HepG2 (cell line): ENCODE results near the gene ARRDC1. TPM values are rescaled to one million over a fixed set of nuclear protein-coding genes. Genes with fewer than 3 reads are reported as not detected.

Experiments used
- NFKB2 ChIP-seq: sonication (generic); formaldehyde crosslinking; IDR thresholded peaks from 2 replicates; pipeline ENCODE4 v1.4.0; 2020; ENCODE audit warnings: missing genetic modification reagents, borderline replicate concordance
- PHB2 ChIP-seq: fragments of 450-650 bp; IDR thresholded peaks from 2 replicates; pipeline ENCODE4 v1.6.1; 2018; ENCODE audit not compliant: partially characterized antibody
- SRY ChIP-seq: sonication (generic); formaldehyde crosslinking; IDR thresholded peaks from 2 replicates; pipeline ENCODE4 v1.8.0; 2022; ENCODE audit warnings: mild to moderate bottlenecking, missing genetic modification reagents
- U2AF1 ChIP-seq: fragments of 200-400 bp; formaldehyde crosslinking; optimal IDR thresholded peaks from 2 replicates; pipeline ENCODE3; 2017; ENCODE audit warnings: mild to moderate bottlenecking, low read depth, low read length
- ZNF136 ChIP-seq: sonication (generic); formaldehyde crosslinking; IDR thresholded peaks from 2 replicates; pipeline ENCODE4 v1.8.1; 2022; ENCODE audit warnings: low read depth, mild to moderate bottlenecking, moderate library complexity, missing genetic modification reagents
- polyA plus RNA-seq, 8 experiments: library from polyadenylated mRNA; depleted of rRNA in 3 of 8; stranded (reverse) in 7 of 8; unstranded in 1 of 8; fragments of >200 nt; fragmentation: Illumina TruSeq in 4 of 8; extraction: Trizol in 4 of 8; gene quantifications; 2 replicates each; pipeline versions ENCODE4 v1.2.1 to v1.2.3, GENCODE V29; 2011 to 2016; ENCODE audit warnings: low read depth in 4 of 8, missing spikeins in 1 of 8, mixed read lengths in 1 of 8; ENCODE audit not compliant: insufficient read depth in 1 of 8
- total RNA-seq, 5 experiments: library from RNA; depleted of rRNA; stranded (reverse); fragments of >200 nt; fragmentation: Illumina TruSeq; extraction: Trizol; gene quantifications; 2 replicates each; pipeline ENCODE4 v1.2.3, GENCODE V29; 2016; ENCODE audit warnings: low read depth in 1 of 5
- TF ChIP-seq, protein P1 (sequence below): sonication (generic); formaldehyde crosslinking; IDR thresholded peaks from one replicate; pipeline ENCODE4 v1.5.1; 2020; ENCODE audit warnings: mild to moderate bottlenecking, missing genetic modification reagents; ENCODE audit errors: not compliant biosample characterization
- TF ChIP-seq, protein P2 (sequence below): sonication (generic); formaldehyde crosslinking; IDR thresholded peaks from 2 replicates; pipeline ENCODE4 v1.9.0; 2021; ENCODE audit warnings: mild to moderate bottlenecking, missing genetic modification reagents

ARRDC1 gene
- total and polyA plus RNA-seq, 2 of the 13 experiments (the other 11 are each of a cell fraction or from before 2014, with no cell fraction given): 21.7 to 44.4 TPM

DNA sequence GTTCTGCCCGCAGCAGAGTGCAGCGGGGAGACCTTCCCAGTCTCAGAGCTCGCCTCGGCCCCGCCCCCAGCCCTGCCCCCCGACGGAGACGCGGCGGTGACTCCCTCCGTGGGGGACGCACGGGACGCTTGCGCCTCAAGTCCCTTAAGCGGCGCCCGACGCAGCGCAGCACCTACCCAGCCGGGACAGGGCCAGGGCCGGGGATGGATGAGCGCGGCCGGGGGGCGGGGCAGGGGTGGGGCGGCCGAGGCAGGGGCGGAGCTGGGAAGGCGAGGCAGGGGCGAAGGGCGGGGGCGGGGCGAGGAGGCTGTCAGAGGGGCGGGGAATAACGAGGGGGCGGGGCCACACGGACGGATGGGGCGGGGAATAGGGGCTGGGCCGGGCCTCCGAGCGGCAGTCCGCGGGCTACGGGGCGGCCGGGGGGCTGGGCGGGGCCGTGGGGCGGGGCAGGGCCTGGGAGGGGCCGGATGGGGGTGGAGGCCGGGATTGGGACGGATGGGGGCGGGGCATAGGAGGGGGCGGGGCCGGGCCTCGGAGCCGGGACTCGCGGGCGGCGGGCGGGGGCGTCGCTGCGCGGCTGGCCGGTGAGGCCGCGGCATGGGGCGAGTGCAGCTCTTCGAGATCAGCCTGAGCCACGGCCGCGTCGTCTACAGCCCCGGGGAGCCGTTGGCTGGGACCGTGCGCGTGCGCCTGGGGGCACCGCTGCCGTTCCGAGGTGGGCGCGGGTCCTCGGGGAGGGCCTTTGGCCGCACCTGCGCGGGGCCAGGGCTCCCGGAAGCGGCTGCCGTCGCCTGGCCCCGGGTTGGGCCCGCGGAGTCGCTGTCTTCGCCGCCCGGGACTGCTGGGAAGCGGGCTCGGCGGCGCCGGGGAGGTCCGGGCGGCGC lies at the start of gene ARRDC1 (continued):
- no peak for TF ChIP-seq PHB2
- TF ChIP-seq ZNF136 (CRISPR knock-in tag): no peak
- peak; percentile 66; the same call in 1 of the 2 replicates for TF ChIP-seq SRY (CRISPR knock-in tag)
- TF ChIP-seq NFKB2 (CRISPR knock-in tag): 0 out of 2 replicates have a peak, but pooled peaks have one; percentile 23
- TF ChIP-seq, protein P1, sequence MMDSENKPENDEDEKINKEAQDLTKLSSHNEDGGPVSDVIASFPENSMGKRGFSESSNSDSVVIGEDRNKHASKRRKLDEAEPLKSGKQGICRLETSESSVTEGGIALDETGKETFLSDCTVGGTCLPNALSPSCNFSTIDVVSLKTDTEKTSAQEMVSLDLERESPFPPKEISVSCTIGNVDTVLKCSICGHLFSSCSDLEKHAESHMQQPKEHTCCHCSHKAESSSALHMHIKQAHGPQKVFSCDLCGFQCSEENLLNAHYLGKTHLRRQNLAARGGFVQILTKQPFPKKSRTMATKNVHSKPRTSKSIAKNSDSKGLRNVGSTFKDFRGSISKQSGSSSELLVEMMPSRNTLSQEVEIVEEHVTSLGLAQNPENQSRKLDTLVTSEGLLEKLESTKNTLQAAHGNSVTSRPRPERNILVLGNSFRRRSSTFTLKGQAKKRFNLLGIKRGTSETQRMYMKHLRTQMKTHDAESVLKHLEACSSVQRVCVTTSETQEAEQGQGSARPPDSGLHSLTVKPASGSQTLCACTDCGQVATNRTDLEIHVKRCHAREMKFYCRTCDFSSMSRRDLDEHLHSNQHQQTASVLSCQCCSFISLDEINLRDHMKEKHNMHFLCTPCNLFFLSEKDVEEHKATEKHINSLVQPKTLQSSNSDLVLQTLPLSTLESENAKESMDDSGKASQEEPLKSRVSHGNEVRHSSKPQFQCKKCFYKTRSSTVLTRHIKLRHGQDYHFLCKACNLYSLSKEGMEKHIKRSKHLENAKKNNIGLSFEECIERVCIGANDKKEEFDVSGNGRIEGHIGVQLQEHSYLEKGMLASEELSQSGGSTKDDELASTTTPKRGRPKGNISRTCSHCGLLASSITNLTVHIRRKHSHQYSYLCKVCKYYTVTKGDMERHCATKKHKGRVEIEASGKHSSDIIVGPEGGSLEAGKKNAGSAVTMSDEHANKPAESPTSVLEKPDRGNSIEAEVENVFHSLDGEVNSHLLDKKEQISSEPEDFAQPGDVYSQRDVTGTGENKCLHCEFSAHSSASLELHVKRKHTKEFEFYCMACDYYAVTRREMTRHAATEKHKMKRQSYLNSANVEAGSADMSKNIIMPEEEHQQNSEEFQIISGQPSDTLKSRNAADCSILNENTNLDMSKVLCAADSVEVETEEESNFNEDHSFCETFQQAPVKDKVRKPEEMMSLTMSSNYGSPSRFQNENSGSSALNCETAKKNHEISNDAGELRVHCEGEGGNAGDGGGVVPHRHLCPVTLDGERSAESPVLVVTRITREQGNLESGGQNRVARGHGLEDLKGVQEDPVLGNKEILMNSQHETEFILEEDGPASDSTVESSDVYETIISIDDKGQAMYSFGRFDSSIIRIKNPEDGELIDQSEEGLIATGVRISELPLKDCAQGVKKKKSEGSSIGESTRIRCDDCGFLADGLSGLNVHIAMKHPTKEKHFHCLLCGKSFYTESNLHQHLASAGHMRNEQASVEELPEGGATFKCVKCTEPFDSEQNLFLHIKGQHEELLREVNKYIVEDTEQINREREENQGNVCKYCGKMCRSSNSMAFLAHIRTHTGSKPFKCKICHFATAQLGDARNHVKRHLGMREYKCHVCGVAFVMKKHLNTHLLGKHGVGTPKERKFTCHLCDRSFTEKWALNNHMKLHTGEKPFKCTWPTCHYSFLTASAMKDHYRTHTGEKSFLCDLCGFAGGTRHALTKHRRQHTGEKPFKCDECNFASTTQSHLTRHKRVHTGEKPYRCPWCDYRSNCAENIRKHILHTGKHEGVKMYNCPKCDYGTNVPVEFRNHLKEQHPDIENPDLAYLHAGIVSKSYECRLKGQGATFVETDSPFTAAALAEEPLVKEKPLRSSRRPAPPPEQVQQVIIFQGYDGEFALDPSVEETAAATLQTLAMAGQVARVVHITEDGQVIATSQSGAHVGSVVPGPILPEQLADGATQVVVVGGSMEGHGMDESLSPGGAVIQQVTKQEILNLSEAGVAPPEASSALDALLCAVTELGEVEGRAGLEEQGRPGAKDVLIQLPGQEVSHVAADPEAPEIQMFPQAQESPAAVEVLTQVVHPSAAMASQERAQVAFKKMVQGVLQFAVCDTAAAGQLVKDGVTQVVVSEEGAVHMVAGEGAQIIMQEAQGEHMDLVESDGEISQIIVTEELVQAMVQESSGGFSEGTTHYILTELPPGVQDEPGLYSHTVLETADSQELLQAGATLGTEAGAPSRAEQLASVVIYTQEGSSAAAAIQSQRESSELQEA (CRISPR knock-in tag): no peak
- TF ChIP-seq U2AF1: no peak
- TF ChIP-seq, protein P2, sequence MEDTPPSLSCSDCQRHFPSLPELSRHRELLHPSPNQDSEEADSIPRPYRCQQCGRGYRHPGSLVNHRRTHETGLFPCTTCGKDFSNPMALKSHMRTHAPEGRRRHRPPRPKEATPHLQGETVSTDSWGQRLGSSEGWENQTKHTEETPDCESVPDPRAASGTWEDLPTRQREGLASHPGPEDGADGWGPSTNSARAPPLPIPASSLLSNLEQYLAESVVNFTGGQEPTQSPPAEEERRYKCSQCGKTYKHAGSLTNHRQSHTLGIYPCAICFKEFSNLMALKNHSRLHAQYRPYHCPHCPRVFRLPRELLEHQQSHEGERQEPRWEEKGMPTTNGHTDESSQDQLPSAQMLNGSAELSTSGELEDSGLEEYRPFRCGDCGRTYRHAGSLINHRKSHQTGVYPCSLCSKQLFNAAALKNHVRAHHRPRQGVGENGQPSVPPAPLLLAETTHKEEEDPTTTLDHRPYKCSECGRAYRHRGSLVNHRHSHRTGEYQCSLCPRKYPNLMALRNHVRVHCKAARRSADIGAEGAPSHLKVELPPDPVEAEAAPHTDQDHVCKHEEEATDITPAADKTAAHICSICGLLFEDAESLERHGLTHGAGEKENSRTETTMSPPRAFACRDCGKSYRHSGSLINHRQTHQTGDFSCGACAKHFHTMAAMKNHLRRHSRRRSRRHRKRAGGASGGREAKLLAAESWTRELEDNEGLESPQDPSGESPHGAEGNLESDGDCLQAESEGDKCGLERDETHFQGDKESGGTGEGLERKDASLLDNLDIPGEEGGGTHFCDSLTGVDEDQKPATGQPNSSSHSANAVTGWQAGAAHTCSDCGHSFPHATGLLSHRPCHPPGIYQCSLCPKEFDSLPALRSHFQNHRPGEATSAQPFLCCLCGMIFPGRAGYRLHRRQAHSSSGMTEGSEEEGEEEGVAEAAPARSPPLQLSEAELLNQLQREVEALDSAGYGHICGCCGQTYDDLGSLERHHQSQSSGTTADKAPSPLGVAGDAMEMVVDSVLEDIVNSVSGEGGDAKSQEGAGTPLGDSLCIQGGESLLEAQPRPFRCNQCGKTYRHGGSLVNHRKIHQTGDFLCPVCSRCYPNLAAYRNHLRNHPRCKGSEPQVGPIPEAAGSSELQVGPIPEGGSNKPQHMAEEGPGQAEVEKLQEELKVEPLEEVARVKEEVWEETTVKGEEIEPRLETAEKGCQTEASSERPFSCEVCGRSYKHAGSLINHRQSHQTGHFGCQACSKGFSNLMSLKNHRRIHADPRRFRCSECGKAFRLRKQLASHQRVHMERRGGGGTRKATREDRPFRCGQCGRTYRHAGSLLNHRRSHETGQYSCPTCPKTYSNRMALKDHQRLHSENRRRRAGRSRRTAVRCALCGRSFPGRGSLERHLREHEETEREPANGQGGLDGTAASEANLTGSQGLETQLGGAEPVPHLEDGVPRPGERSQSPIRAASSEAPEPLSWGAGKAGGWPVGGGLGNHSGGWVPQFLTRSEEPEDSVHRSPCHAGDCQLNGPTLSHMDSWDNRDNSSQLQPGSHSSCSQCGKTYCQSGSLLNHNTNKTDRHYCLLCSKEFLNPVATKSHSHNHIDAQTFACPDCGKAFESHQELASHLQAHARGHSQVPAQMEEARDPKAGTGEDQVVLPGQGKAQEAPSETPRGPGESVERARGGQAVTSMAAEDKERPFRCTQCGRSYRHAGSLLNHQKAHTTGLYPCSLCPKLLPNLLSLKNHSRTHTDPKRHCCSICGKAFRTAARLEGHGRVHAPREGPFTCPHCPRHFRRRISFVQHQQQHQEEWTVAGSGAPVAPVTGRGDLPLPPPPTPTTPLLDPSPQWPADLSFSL (CRISPR knock-in tag): no peak
